Glutamatergic neuron (in vitro differentiated cells): Measurements from ENCODE around the gene STK39. TPM values are rescaled to one million over a fixed set of nuclear protein-coding genes. Genes with fewer than 3 reads are reported as not detected.

Source experiments
- DNase-seq: peaks from one replicate; pipeline ENCODE4 v3.0.0; 2022
- H3K27ac Mint-ChIP-seq: one replicate; pipeline ENCODE4 v1.8.0; 2020; ENCODE audit warnings: mild to moderate bottlenecking, mixed read lengths, inconsistent platforms; ENCODE audit not compliant: unreplicated experiment
- H3K27me3 Mint-ChIP-seq: one replicate; pipeline ENCODE4 v1.8.0; 2020; ENCODE audit warnings: mild to moderate bottlenecking, moderate library complexity, mixed read lengths, inconsistent platforms; ENCODE audit not compliant: unreplicated experiment
- H3K36me3 Mint-ChIP-seq: one replicate; pipeline ENCODE4 v1.8.0; 2020; ENCODE audit warnings: mild to moderate bottlenecking, mixed read lengths, inconsistent platforms; ENCODE audit not compliant: unreplicated experiment
- H3K4me1 Mint-ChIP-seq: one replicate; pipeline ENCODE4 v1.8.0; 2020; ENCODE audit warnings: mild to moderate bottlenecking, low read depth, mixed read lengths, inconsistent platforms; ENCODE audit not compliant: unreplicated experiment
- H3K4me3 Mint-ChIP-seq: one replicate; pipeline ENCODE4 v1.8.0; 2020; ENCODE audit warnings: mild to moderate bottlenecking, mixed read lengths, inconsistent platforms; ENCODE audit not compliant: unreplicated experiment
- H3K9me3 Mint-ChIP-seq: one replicate; pipeline ENCODE4 v1.8.0; 2020; ENCODE audit warnings: mild to moderate bottlenecking, moderate library complexity, mixed read lengths, inconsistent platforms; ENCODE audit not compliant: unreplicated experiment
- total RNA-seq: library from RNA; stranded (reverse); fragmentation: NEBNext Ultra II Directional; extraction: Animal tissue kit (Norgen Biotek cat#: 25700); gene quantifications from one replicate; pipeline ENCODE4 v1.2.1, GENCODE V29; 2021; ENCODE audit not compliant: unreplicated experiment
- TF ChIP-seq, protein P1 (sequence below): fragments of 200-600 bp; sonication (generic); IDR thresholded peaks from one replicate; pipeline ENCODE4 v1.5.0; 2021; ENCODE audit not compliant: partially characterized antibody, unreplicated experiment

The STK39 gene
- total RNA-seq, 1 donor from 2014 or later, result 35.9 TPM

DNA sequence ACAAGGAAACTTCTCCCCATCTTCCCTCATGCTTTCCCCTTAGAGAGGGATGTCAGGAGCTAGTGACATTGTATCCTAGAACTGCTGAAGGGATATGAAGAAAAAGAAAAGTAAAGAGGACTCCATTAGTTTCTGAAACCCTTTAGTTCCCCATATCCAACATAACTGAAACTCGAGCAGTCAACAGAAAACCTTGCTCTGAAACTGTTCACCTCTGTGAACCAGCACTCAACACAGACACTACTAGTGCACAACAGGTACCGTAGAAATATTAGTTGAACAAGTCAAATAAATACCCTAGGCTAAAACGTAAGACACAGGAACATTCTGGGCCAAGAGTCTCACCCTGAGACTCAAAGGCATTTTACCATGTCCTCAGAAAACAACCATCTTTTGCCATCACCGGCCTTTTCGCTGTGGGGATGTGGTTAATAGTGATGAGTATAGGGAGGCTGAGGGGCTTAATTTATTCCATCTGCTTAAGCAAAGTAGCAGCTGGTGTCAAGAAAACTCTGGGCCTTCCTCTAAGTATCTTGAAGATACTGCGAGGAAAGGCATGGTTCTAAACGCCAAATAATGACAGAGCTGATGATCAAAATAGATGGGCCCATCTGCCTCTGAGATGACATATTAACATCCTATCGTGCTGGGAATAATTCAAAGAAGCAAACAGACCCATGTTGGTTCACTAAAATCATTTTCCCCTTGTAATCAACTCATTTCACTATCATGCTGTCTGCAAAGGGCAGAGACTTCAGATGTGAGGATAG lies 156.8 kb downstream of the STK39 start:
- Mint-ChIP-seq H3K4me3 (no peak overlapping the region), H3K4me1 (peaks cover 12% of the 10 kb centered on the region), H3K36me3 (no peaks in the 10 kb centered on the region), H3K9me3 (no peaks in the 10 kb centered on the region), H3K27me3 (no peaks in the 10 kb centered on the region), H3K27ac (no peak overlapping the region)
- DNase-seq, result no peak
- TF ChIP-seq, protein P1, sequence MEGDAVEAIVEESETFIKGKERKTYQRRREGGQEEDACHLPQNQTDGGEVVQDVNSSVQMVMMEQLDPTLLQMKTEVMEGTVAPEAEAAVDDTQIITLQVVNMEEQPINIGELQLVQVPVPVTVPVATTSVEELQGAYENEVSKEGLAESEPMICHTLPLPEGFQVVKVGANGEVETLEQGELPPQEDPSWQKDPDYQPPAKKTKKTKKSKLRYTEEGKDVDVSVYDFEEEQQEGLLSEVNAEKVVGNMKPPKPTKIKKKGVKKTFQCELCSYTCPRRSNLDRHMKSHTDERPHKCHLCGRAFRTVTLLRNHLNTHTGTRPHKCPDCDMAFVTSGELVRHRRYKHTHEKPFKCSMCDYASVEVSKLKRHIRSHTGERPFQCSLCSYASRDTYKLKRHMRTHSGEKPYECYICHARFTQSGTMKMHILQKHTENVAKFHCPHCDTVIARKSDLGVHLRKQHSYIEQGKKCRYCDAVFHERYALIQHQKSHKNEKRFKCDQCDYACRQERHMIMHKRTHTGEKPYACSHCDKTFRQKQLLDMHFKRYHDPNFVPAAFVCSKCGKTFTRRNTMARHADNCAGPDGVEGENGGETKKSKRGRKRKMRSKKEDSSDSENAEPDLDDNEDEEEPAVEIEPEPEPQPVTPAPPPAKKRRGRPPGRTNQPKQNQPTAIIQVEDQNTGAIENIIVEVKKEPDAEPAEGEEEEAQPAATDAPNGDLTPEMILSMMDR, result no peak

DNA sequence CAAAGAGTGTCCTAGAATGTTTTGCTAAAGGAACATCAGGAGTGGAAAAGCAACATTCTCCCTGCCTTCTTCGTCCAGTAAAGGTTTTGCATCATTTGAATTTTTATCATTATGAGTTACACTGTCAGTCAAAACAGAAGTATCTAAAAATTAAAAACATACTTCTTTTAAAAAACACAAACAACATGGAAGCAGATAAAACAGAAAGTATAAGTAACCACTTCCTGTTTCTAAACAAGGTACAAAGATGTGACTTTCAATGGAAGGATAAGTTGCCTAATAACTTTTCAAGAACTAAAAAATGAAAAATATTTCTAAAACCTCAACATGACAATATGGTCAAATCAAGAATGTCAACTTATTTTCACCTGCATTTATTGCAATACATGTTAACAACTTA lies 158.2 kb downstream of the STK39 start:
- no peaks in the 10 kb centered on the region for H3K36me3 Mint-ChIP-seq
- no peaks in the 10 kb centered on the region for H3K27me3 Mint-ChIP-seq
- no peak for DNase-seq
- H3K9me3 Mint-ChIP-seq, result no peaks in the 10 kb centered on the region
- no peak overlapping the region for H3K4me3 Mint-ChIP-seq
- TF ChIP-seq, protein P1, result no peak
- H3K4me1 Mint-ChIP-seq, result peaks cover 15% of the 10 kb centered on the region
- H3K27ac Mint-ChIP-seq, result no peak overlapping the region

DNA sequence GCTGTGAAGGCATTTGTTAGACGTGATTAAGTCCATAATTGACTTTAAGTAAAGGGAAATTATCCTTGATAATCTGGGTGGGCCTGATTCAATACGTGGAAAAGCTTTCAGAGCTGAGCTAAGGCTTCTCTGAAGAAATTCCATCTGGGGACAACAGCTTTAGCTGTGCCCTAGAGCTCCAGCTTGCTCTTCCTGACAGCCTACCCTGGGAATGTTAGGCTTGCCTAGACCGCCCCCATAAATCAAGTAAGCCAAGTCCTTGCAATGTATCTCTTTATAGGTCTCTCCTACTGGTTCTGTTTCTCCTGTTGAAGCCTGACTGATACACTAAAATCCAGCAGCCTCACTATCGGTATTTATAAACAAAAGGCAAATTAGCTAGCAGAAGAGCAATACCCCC lies 160.0 kb downstream of the STK39 start:
- H3K36me3 Mint-ChIP-seq, result peaks cover 5% of the 10 kb centered on the region
- H3K27ac Mint-ChIP-seq, result no peak overlapping the region
- H3K4me1 Mint-ChIP-seq, result peaks cover 15% of the 10 kb centered on the region
- DNase-seq, result no peak
- H3K27me3 Mint-ChIP-seq, result no peaks in the 10 kb centered on the region
- no peak overlapping the region for H3K4me3 Mint-ChIP-seq
- TF ChIP-seq, protein P1, result no peak
- H3K9me3 Mint-ChIP-seq, result no peaks in the 10 kb centered on the region

DNA sequence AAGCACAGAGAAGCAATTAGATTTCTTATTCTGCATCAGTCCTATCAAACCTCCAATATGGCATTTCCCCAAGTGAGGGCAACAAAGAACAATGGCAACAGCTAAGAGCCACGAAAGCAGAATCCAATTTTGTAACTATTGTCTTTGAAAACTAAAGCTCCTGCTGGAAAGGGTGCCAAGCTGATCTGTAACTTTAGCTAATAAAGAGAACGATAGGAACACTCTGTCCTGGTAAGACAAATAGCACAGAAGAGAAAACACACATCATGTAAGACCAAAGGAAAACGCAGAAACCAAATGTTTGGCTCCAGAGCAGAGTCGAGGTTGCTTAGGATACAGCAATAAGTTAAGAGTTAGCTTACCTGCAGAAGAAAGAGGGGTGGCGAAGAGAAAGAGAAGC lies 160.5 kb downstream of the STK39 start:
- H3K4me1 Mint-ChIP-seq, result peaks cover 15% of the 10 kb centered on the region
- H3K27me3 Mint-ChIP-seq, result no peaks in the 10 kb centered on the region
- no peak overlapping the region for H3K27ac Mint-ChIP-seq
- no peaks in the 10 kb centered on the region for H3K9me3 Mint-ChIP-seq
- no peak for DNase-seq
- H3K36me3 Mint-ChIP-seq, result peaks cover 11% of the 10 kb centered on the region
- TF ChIP-seq, protein P1, result no peak
- H3K4me3 Mint-ChIP-seq, result no peak overlapping the region

DNA sequence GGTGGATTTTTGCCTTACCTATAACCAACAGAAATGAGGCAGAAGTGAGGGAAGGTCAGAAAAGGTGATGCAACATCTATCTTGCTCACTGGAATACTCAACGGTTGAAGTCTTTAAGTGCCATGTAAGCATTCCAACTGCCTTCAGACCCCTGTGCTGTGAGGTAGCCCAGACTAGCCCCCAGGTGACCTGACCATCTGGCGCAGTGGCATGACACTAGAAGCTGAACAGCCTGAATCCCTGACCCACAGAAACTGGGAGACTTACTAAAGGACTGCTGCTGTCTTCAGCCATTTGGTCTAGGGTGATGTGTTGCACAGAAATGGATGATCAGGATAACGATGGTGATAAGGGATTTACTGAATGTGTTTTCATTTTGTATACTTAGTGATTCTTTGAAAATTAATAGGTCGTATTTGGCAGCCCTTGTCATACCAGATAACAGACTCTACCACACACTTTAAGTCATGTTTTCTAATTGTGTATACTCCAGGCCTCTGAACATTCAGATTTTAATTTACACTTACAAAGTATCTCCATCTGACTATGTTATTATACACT lies 161.5 kb downstream of the STK39 start:
- H3K36me3 Mint-ChIP-seq, result peaks cover 12% of the 10 kb centered on the region
- DNase-seq, result no peak
- H3K4me1 Mint-ChIP-seq, result peaks cover 11% of the 10 kb centered on the region
- no peak overlapping the region for H3K4me3 Mint-ChIP-seq
- TF ChIP-seq, protein P1, result no peak
- no peaks in the 10 kb centered on the region for H3K9me3 Mint-ChIP-seq
- H3K27me3 Mint-ChIP-seq, result no peaks in the 10 kb centered on the region
- H3K27ac Mint-ChIP-seq, result no peak overlapping the region
